ENCODE data around the gene DPH3.
A peak's percentile ranks its signal among the peaks of the same experiment; 100 is the strongest.

The DPH3 gene

DNA sequence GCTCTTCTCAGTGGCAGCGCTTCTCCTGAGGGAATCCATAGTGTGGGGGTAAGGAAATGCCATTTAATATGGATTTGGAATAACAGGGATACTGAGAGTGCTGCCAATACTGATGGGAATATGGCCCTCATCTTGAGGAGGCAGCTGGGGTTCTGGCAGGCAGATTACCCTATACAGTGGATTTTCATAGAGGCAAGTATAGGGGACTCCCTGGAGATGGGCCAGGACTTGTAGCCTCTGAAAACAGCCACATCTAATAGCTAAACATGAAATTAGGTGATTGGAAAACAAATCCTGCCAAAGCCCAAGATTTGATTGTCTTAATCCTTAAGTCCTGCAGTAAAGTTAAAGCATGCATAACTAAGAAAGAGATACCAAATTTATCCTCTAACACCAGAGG, 30.9 kb downstream of the DPH3 start:
- DNase-seq (ENCODE audit: low spot score): no peak

DNA sequence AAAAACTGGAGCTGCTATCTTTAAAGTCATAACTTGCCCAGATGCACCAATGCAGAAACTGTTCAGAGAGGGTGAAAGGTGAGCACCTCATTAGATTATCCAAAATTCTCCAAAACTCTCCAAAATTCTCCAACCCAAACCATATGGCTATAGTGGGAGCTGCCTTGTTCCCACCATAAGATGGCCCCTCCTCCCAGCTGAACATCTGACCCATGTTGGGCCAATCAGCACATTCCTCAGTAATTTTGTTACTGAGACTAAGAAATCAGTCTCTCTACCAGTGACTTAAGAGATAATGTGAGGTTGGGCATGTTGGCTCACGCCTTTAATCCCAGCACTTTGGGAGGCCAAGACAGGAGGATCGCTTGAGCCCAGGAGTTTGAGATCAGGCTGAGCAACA, 32.8 kb downstream of the DPH3 start:
- DNase-seq (ENCODE audit: low spot score): no peak

DNA sequence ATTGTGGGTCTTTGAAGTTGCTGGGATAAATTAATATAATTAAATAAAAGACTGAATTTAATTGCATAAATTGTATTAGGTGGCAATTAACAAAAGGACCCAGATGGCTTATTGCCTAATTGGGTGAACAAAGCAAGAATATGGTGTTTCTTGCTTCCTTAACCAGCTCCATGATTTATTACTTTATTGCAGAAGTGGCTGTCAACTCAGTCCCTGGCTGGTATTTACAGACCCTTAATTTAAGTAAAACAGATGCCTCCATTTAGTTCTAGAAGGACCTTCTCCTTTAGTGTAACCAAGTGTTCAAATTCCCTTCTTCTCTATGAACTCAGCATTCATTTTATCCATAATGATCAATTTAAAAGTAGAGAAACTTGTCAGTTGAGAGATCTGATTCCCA, 35.1 kb downstream of the DPH3 start:
- no peak for DNase-seq (ENCODE audit: low spot score)

DNA sequence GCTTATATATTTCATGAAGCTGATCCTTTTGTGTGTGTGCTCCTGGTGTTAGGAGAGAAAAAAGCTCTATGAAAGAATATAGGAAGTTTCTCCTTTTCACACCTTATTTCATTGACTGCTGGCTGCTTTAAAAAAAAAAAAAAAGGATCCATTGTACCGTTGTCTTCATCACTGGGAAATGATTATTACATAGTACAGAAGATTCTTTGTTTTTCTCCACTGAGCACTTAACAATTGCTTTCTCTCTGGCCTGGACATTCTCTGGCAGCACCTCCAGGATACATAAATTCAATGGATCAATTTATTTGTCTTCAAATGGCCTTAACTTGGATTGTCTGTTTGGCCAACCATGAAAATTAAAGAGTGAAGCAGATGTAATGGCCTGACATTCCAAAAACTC, 37.2 kb downstream of the DPH3 start:
- DNase-seq (ENCODE audit: low spot score): no peak

DNA sequence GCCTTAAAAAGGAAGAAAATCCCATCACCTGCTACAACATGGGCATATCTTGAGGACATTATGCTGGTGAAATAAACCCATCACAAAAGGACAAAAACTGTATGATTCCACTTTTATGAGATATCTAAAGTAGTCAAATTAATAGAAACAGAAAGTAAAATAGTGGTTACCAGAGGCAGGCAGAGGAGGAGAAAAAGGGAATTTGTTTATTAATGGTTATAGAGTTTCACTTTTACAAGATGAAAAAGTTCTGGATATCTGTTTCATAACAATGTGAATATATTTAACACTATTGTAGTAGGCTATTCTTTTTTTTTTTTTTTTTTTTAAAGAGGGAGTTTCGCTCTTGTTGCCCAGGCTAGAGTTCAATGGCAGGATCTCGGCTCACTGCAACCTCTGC, 40.4 kb downstream of the DPH3 start:
- DNase-seq (ENCODE audit: low spot score): no peak

DNA sequence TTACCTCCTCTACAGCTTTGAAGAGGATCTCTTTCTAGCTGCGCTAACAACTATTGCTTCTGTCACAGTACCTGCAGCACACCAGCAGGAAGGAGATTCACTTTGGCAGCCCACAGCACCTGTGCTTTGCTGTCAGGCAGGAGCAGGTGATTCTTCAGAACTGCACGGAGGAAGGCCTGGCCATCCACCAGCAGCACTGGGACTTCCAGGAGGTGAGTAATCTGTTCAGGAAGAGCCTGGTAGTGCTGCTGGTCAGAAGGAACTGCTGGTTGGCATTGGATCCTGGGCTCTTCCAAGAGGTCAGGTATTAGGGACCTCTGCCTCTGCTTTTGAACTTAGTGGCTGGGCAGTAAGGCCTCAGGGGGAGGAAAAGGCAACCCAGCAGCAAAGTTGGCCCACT, 42.2 kb downstream of the DPH3 start:
- no peak for DNase-seq (ENCODE audit: low spot score)

DNA sequence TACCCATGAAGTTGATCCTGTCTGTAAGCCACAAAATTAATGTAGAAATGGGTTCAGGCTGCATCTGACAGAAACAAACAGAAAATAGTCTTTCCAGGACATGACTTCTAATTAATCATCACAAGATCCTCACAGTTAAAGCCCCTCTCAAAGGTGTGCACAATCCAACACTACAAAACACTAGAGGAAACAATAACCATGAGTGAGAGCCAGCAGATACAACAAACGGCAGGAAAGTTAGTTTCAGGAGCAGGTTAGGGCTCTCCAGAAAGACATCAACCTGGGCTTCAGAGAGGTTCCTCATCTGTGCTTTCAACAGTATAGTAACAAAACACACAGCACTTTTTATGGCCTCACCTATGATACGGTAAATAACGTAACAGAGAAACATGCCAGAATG, 42.8 kb downstream of the DPH3 start:
- no peak for DNase-seq (ENCODE audit: low spot score)

DNA sequence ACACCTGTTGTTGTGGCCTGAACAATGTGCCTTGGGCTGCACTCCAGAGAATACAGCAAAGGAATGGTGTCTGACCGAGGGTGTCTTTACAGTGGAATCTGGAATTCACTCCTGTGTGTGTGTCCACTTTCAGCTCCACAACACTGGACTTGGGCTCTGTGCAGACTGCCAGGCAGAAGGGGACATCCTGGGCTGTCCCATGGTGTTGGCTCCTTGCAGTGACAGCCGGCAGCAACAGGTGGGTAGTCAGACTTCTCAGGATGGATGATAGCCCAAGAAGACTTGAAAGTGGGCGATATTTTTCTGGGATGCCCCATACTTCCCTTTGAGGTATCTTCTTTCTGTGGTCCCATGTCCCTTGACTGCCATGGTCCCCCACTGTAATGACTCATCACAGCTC, 45.0 kb downstream of the DPH3 start:
- no peak for DNase-seq (ENCODE audit: low spot score)

DNA sequence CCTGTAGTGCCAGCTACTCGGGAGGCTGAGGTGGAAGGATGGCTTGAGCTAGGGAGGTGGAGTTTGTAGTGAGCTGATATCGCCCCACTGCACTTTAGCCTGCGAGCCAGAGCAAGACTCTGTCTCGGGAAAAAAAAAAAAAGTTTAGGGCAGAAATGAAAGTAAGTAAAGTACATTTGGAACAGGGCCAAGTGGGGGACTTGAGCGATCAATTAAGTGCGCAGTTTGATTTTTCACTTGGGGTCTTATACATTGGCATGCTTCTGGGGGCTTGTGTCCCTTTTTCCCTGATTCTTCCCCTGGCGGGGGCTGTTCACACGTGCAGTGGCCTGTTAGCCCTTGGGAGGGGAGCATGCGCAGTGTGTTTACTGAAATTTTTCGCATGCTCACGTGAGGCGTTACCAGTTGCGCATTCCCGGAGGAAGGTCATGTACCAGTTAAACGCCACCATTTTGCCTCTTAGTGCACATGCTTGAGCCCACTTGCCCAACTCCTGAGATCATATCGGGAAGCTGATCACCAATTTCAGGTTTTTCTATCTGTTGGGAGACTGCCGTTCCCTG, 48.3 kb downstream of the DPH3 start:
- DNase-seq (ENCODE audit: low spot score): no peak

DNA sequence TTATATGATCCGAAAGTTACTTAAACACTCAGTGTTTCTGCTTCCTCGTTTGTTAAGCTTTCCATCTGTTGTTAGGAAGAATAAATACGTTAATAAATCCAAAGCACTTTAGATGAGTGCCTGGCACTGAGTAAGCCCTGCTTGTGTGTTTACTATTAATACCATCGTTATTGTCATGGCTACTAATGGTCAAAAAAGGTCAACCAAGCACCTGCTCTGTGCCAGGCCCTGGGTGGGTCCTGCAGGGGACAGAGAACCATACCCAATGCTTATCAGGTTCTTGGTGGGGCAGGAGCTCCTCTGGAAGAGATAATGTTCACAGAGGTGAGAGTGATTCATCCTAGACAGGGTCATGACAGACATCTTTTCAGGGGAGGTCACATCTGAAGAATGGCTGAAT, 50.4 kb downstream of the DPH3 start:
- no peak for DNase-seq (ENCODE audit: low spot score)

DNA sequence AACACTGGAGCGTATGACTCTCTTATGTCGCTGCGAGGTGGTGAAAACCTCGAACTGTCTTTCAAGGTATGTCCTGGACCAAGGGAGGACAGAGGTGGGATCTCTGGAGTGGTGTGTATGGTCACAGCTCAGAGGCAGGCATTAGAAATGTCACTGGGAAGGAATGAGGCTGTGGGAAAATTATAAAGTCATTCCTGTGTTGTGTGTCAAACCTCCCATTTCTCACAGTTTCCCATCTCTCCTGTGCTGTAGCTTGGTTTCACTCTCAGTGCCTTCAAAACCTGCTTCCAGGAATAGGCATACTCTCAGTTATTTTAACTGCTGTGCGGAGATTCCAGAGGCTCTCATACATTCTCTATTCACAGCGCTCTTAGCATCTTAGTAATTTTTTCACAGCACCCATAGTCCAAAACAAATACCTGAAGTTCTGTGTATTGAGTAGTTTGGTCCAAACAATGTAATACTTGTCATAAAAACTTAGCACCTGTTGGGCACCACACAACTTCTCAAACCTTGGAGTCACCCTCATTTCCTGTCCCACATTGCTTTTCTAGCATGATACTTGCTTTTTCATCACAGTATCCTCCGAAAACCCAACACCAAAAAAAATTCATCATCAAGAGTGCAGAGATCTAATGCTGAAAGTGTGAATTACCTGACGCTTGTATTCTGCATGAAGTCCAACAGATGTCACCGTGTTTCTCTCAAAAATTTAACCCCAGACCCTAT, 53.4 kb downstream of the DPH3 start:
- peak; percentile 11 for DNase-seq (ENCODE audit: low spot score)
